D341Med (cell line): ENCODE measurements around the gene TNC.

Experiments used
- DNase-seq: peaks from one replicate; pipeline ENCODE4 v3.0.0; 2012; ENCODE audit warnings: low spot score

Gene TNC

GRCh38 chr9:115008536-115009270, 109.3 kb downstream of the TNC start:
- no peak for DNase-seq

GRCh38 chr9:115006660-115007059, 111.3 kb downstream of the TNC start:
- no peak for DNase-seq

GRCh38 chr9:115005322-115005721, 112.6 kb downstream of the TNC start:
- no peak for DNase-seq

GRCh38 chr9:115004545-115004944, 113.4 kb downstream of the TNC start:
- DNase-seq = no peak

GRCh38 chr9:115002371-115003120, 115.4 kb downstream of the TNC start:
- no peak for DNase-seq

DNA sequence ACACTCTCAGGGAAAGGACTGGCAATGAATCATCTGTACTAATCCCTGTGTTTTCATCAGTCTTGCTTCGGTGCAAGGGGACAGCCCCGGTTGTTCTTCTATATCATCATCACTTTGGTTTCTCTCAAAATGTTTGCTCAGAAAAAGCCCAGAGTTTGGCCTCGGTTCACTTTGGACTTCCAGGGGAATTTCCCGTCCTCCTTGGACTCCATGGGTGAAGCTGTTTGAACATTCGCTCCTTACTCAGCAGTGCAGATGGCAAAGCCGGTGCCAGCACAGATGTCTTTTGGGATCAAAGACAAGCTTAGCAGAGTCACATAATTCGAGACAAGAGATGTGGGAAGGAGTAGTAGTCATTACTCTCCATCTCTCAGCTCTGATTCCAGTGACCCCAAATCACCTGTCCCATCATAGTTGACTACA, 117.7 kb downstream of the TNC start:
- no peak for DNase-seq

GRCh38 chr9:114998326-114998725, 119.6 kb downstream of the TNC start:
- DNase-seq = no peak

DNA sequence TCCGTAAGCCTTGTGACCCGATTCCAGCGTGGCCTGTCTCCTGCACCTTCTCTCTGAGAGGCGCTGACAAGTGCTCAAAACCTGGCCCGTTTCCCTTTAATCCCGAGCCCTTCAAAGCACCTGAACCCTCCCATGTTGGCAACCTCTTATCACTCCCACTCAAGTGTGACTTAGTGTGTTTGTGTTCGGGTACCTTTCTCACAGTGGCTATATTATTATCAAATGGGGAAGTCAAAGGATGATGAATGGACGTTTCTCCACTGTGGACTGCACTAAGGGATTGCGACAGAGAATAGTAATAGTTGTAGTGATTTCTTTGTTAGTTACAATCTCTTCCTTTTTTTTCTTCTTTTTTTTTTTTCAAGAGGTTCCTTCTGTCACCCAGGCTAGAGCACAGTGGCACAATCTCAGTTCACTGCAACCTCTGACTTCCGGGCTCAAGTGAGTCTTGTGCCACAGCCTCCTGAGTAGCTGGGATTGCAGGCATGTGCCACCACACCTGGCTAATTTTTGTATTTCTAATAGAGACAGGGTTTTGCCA, 122.2 kb downstream of the TNC start:
- DNase-seq = no peak

DNA sequence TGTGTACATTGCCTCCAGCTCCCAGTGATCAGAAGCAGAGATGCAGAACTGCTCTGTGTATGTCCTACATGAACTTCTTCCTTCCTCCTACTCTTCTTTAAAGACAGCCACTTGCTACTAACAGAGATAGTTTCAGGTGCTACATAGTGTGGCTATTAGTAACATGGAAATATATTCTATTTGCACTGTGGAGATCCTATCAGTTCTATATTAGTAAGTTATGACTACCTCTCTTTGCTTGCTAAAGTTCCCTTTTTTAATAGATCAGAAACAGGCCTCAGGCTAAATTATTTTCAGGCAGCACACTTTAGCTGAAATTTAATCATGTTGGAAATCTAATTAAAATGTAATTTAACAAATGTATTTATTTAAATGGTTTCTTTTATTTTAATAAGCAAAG, 123.2 kb downstream of the TNC start:
- DNase-seq = no peak

- DNase-seq = no peak
Observed at GRCh38 chr9:114991861-114992260, 126.1 kb downstream of the TNC start.

DNA sequence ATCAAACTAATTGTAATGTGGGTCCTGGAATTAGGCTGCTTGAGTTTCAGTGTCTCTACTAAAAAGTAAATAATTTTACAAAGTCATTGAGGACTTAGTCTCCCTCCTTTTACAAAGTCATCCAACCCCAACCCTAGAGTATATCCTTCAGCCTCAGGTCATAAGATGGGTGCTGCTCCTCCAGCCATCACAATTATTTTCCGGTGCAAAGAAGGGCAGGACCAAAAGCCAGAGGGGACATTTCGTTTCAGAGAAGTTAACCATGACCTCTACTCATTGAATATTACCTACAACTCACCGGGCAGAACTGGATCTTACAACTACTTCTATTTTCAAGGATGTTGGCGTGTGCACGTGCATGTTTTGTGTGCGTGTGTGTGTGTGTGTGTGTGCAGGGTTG, 127.1 kb downstream of the TNC start:
- no peak for DNase-seq

GRCh38 chr9:114989600-114990410, 128.2 kb downstream of the TNC start:
- DNase-seq = no peak

GRCh38 chr9:114988962-114989599, 128.9 kb downstream of the TNC start:
- DNase-seq = no peak

DNA sequence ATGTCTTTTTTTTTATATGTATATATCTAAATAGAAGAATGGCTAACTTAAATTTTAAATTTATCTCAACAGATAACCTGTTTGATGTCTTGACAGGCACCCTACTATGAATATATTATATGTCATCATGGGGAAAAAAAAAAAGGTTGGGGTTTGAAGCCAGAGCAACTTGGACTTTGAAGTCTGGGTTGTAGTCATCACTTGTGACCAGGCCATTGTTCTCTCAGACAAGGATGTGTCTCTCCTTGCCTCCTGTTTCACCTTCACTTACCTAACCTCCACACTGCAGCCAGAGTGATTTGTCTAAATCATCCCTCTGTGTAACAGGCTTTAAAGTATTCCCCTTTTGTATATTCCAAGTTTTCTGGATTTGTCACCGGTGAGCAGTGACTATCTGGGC, 130.8 kb downstream of the TNC start:
- DNase-seq = no peak

GRCh38 chr9:114985959-114986501, 131.9 kb downstream of the TNC start:
- no peak for DNase-seq

DNA sequence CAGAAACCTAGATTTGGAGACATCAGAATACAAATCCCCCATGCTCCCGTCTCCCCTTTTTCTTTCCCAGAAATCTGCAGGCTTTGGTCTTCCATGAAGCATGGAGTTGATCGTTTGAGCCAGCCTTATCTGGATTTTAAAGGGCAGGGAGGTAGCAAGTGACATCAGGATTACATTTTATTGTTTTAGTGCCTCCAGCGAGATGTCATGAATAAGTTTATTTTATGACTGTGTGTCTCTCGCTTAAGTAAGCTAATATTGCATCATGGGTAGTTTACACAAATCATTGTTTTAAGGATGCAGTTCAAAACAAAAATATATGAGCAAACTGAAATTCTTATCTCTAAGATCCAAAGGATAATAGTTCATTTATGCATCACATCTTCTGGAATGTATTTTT, 136.9 kb downstream of the TNC start:
- no peak for DNase-seq

DNA sequence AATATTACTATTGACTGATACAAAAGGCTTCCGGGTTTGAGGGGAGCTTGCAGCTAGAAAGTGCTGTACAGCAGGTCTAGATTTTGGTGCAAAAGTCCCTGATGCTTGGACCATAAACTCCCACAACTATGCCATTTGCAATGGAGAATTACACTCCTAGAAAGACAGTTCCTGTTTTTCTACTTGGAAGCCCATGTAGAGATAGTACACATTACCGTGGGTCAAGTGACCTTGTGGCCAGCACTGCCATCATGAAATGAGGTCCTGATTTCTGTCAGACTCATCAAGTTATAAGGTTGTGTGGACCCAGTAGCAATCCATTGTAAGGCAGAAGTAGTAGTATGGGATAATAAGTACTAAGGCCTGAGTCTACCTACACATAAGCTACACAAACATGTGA, 144.7 kb downstream of the TNC start:
- DNase-seq = no peak

DNA sequence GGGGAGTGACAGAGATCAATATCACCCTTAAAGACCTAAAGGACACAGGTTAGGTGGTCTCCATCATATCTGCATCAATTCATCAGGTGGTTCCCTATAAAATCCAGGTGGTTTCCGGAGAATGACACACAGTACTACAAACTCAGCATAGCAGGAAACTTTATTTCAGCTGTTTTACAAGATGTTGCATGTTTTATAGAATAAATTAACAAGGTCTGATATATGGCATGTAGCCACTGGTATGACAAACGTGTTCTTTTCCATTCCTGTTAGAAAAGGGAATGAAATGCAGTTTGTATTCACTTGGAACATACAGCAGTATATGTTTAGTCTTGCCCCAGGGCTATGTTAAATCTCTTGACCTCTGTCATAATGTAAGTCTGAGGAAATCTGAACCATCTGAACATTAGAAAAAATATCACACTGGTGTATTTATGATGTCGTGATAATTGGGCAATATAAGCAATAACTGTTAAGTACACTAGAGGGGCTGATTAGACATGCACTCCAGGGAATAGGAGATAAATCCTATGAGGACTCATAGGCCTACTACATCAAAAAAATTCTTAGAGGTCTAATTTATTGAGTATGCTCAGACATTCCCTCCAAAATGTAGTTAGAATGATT, 145.3 kb downstream of the TNC start:
- no peak for DNase-seq
